HepG2 (cell line): ENCODE data around the gene TENT5A.

Source experiments
- CTCF ChIP-seq: sonication (generic); formaldehyde crosslinking; IDR thresholded peaks from 2 replicates; pipeline ENCODE4 v1.5.0; 2020; ENCODE audit warnings: mild to moderate bottlenecking, missing genetic modification reagents, moderate library complexity
- GATA4 ChIP-seq: sonication (generic); IDR thresholded peaks from 2 replicates; pipeline ENCODE4 v1.6.1; 2016; ENCODE audit warnings: antibody characterized with exemption, low read depth, borderline replicate concordance
- JUN ChIP-seq: sonication (generic); formaldehyde crosslinking; IDR thresholded peaks from 2 replicates; pipeline ENCODE4 v1.4.0; 2020; ENCODE audit warnings: mild to moderate bottlenecking, missing genetic modification reagents
- JUNB ChIP-seq: sonication (generic); formaldehyde crosslinking; IDR thresholded peaks from 2 replicates; pipeline ENCODE4 v1.8.0; 2022; ENCODE audit warnings: missing genetic modification reagents, mild to moderate bottlenecking, borderline replicate concordance
- MED13 ChIP-seq: sonication (generic); formaldehyde crosslinking; IDR thresholded peaks from 2 replicates; pipeline ENCODE4 v1.5.0; 2020; ENCODE audit warnings: missing genetic modification reagents
- REST ChIP-seq, 2 experiments: IDR thresholded peaks; 2 replicates each; pipeline ENCODE4 v1.6.1; 2011 to 2012; ENCODE audit warnings: low read length in 2 of 2, borderline replicate concordance in 1 of 2, low read depth in 1 of 2, mild to moderate bottlenecking in 1 of 2, moderate library complexity in 1 of 2
- RNF2 ChIP-seq: fragments of 450-650 bp; conservative IDR thresholded peaks from 2 replicates; pipeline ENCODE4 v1.6.1; 2016; ENCODE audit warnings: low read depth
- SP1 ChIP-seq, 2 experiments: fragments of 450-650 bp in 1 of 2; sonication (generic) in 1 of 2; formaldehyde crosslinking in 1 of 2; IDR thresholded peaks; 2 replicates each; pipeline versions ENCODE4 v1.4.0 to v1.6.1; 2016 to 2020; ENCODE audit warnings: missing genetic modification reagents in 1 of 2
- YY1 ChIP-seq: IDR thresholded peaks from 2 replicates; pipeline ENCODE4 v1.6.1; 2011; ENCODE audit warnings: low read length, low read depth, moderate library complexity, mild to moderate bottlenecking; ENCODE audit not compliant: insufficient read depth, insufficient replicate concordance
- ZNF331 ChIP-seq: sonication (generic); formaldehyde crosslinking; IDR thresholded peaks from 2 replicates; pipeline ENCODE4 v1.4.0; 2020; ENCODE audit warnings: missing genetic modification reagents
- ZNF580 ChIP-seq: IDR thresholded peaks from 2 replicates; pipeline ENCODE4 v1.6.1; 2016; ENCODE audit warnings: low read depth, borderline replicate concordance
- TF ChIP-seq, protein P1 (sequence below): sonication (generic); formaldehyde crosslinking; IDR thresholded peaks from 2 replicates; pipeline ENCODE4 v1.4.0; 2020; ENCODE audit warnings: missing genetic modification reagents, borderline replicate concordance

GRCh38 chr6:81753711-81754577 lies 1.5 kb upstream of the TENT5A start:
- peak; percentile 83 for TF ChIP-seq CTCF (CRISPR knock-in tag)
- no peak for TF ChIP-seq MED13 (CRISPR knock-in tag)
- TF ChIP-seq ZNF331 (CRISPR knock-in tag): no peak
- no peak for TF ChIP-seq ZNF580 (CRISPR knock-in tag)
- no peak for TF ChIP-seq GATA4
- TF ChIP-seq, protein P1, sequence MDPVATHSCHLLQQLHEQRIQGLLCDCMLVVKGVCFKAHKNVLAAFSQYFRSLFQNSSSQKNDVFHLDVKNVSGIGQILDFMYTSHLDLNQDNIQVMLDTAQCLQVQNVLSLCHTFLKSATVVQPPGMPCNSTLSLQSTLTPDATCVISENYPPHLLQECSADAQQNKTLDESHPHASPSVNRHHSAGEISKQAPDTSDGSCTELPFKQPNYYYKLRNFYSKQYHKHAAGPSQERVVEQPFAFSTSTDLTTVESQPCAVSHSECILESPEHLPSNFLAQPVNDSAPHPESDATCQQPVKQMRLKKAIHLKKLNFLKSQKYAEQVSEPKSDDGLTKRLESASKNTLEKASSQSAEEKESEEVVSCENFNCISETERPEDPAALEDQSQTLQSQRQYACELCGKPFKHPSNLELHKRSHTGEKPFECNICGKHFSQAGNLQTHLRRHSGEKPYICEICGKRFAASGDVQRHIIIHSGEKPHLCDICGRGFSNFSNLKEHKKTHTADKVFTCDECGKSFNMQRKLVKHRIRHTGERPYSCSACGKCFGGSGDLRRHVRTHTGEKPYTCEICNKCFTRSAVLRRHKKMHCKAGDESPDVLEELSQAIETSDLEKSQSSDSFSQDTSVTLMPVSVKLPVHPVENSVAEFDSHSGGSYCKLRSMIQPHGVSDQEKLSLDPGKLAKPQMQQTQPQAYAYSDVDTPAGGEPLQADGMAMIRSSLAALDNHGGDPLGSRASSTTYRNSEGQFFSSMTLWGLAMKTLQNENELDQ (CRISPR knock-in tag): no peak
- TF ChIP-seq JUNB (CRISPR knock-in tag): no peak
- TF ChIP-seq REST (IDR thresholded peaks at IDR 0.05; ENCODE audit: borderline replicate concordance in 1 of 2, low read depth in 1 of 2, low read length in 2 of 2): no peak
- no peak for TF ChIP-seq SP1 (IDR thresholded peaks at IDR 0.05)
- no peak for TF ChIP-seq SP1 (CRISPR knock-in tag; IDR thresholded peaks at IDR 0.05)
- TF ChIP-seq YY1: peak; percentile 46
- TF ChIP-seq RNF2: no peak
- TF ChIP-seq JUN (CRISPR knock-in tag): no peak
